ENCODE results near the gene AIG1. TPM values are rescaled to one million over a fixed set of nuclear protein-coding genes. Genes with fewer than 3 reads are reported as not detected.

The AIG1 gene
- total and polyA plus RNA-seq, 2 donors (not counting 1 experiment from before 2014, with no cell fraction given), result 40.6 to 42.2 TPM

- H3K36me3 ChIP-seq (ENCODE audit: control insufficient read depth, insufficient read depth, low read length), result no peaks in the 10 kb centered on the region
- DNase-seq (ENCODE audit: low read depth in 2 of 2), result no peak
- no peak overlapping the region for H3K4me2 ChIP-seq (ENCODE audit: extremely low read depth, insufficient read depth, low read length)
- H3K9ac ChIP-seq (ENCODE audit: insufficient read depth, low read length), result no peak overlapping the region
- H2AFZ ChIP-seq (ENCODE audit: low read length), result no peak overlapping the region
- H3K79me2 ChIP-seq (ENCODE audit: control insufficient read depth, insufficient read depth, low read length), result no peaks in the 10 kb centered on the region
- TF ChIP-seq EZH2 (IDR thresholded peaks at IDR 0.05; ENCODE audit: low read length, missing control alignments), result no peak
- no peak for TF ChIP-seq CTCF (conservative IDR thresholded peaks at IDR 0.05 in 1 of 2, IDR thresholded peaks at IDR 0.05 in 1 of 2; ENCODE audit: low read depth in 1 of 2, low read length in 2 of 2)
- no peak overlapping the region for H3K27ac ChIP-seq (ENCODE audit: insufficient read depth, low read length)
- H3K9me3 ChIP-seq (ENCODE audit: control insufficient read depth, insufficient read depth, low read depth, low read length), result no peaks in the 10 kb centered on the region
- no peaks in the 10 kb centered on the region for H3K4me1 ChIP-seq (ENCODE audit: control insufficient read depth, extremely low read depth, insufficient read depth, low read length)
- H3K27me3 ChIP-seq (ENCODE audit: control insufficient read depth, insufficient read depth, low read length), result no peaks in the 10 kb centered on the region
- no peak overlapping the region for H3K4me3 ChIP-seq (replicated peaks in 1 of 4; ENCODE audit: control extremely low read depth in 1 of 4, insufficient read depth in 1 of 4, low read depth in 3 of 4, low read length in 4 of 4)
- H4K20me1 ChIP-seq (ENCODE audit: control insufficient read depth, extremely low read depth, insufficient read depth, low read length), result no peaks in the 10 kb centered on the region
These were observed 252.5 kb downstream of the AIG1 start for GRCh38 chr6:143313163-143313562.

- no peak overlapping the region for H3K27ac ChIP-seq (ENCODE audit: insufficient read depth, low read length)
- TF ChIP-seq EZH2 (IDR thresholded peaks at IDR 0.05; ENCODE audit: low read length, missing control alignments) (no peak), CTCF (conservative IDR thresholded peaks at IDR 0.05 in 1 of 2, IDR thresholded peaks at IDR 0.05 in 1 of 2; ENCODE audit: low read depth in 1 of 2, low read length in 2 of 2) (no peak)
- H3K4me2 ChIP-seq (ENCODE audit: extremely low read depth, insufficient read depth, low read length), result no peak overlapping the region
- no peaks in the 10 kb centered on the region for H3K27me3 ChIP-seq (ENCODE audit: control insufficient read depth, insufficient read depth, low read length)
- no peak overlapping the region for H3K4me3 ChIP-seq (replicated peaks in 1 of 4; ENCODE audit: control extremely low read depth in 1 of 4, insufficient read depth in 1 of 4, low read depth in 3 of 4, low read length in 4 of 4)
- DNase-seq (ENCODE audit: low read depth in 2 of 2), result no peak
- no peaks in the 10 kb centered on the region for H3K9me3 ChIP-seq (ENCODE audit: control insufficient read depth, insufficient read depth, low read depth, low read length)
- no peak overlapping the region for H2AFZ ChIP-seq (ENCODE audit: low read length)
- H4K20me1 ChIP-seq (ENCODE audit: control insufficient read depth, extremely low read depth, insufficient read depth, low read length), result no peaks in the 10 kb centered on the region
- no peaks in the 10 kb centered on the region for H3K36me3 ChIP-seq (ENCODE audit: control insufficient read depth, insufficient read depth, low read length)
- no peaks in the 10 kb centered on the region for H3K79me2 ChIP-seq (ENCODE audit: control insufficient read depth, insufficient read depth, low read length)
- no peak overlapping the region for H3K9ac ChIP-seq (ENCODE audit: insufficient read depth, low read length)
- peaks cover 7% of the 10 kb centered on the region for H3K4me1 ChIP-seq (ENCODE audit: control insufficient read depth, extremely low read depth, insufficient read depth, low read length)
These were observed 260.9 kb downstream of the AIG1 start for GRCh38 chr6:143321491-143322086.

GRCh38 chr6:143322386-143322785 lies 261.7 kb downstream of the AIG1 start:
- no peaks in the 10 kb centered on the region for H3K9me3 ChIP-seq (ENCODE audit: control insufficient read depth, insufficient read depth, low read depth, low read length)
- no peaks in the 10 kb centered on the region for H3K36me3 ChIP-seq (ENCODE audit: control insufficient read depth, insufficient read depth, low read length)
- H3K4me1 ChIP-seq (ENCODE audit: control insufficient read depth, extremely low read depth, insufficient read depth, low read length), result peaks cover 7% of the 10 kb centered on the region
- no peak for TF ChIP-seq CTCF (conservative IDR thresholded peaks at IDR 0.05 in 1 of 2, IDR thresholded peaks at IDR 0.05 in 1 of 2; ENCODE audit: low read depth in 1 of 2, low read length in 2 of 2)
- no peak for TF ChIP-seq EZH2 (IDR thresholded peaks at IDR 0.05; ENCODE audit: low read length, missing control alignments)
- H3K27me3 ChIP-seq (ENCODE audit: control insufficient read depth, insufficient read depth, low read length), result no peaks in the 10 kb centered on the region
- H3K79me2 ChIP-seq (ENCODE audit: control insufficient read depth, insufficient read depth, low read length), result no peaks in the 10 kb centered on the region
- H2AFZ ChIP-seq (ENCODE audit: low read length), result no peak overlapping the region
- no peaks in the 10 kb centered on the region for H4K20me1 ChIP-seq (ENCODE audit: control insufficient read depth, extremely low read depth, insufficient read depth, low read length)
- H3K4me2 ChIP-seq (ENCODE audit: extremely low read depth, insufficient read depth, low read length), result no peak overlapping the region
- H3K9ac ChIP-seq (ENCODE audit: insufficient read depth, low read length), result no peak overlapping the region
- H3K27ac ChIP-seq (ENCODE audit: insufficient read depth, low read length), result no peak overlapping the region
- no peak for DNase-seq (ENCODE audit: low read depth in 2 of 2)
- no peak overlapping the region for H3K4me3 ChIP-seq (replicated peaks in 1 of 4; ENCODE audit: control extremely low read depth in 1 of 4, insufficient read depth in 1 of 4, low read depth in 3 of 4, low read length in 4 of 4)
